GM13977 (cell line): ENCODE data around the gene IL17REL.
"Not testable (repeated sequence)": the region's sequence is repeated elsewhere in the genome, so short reads cannot be mapped to it uniquely, and the experiment has no call there.

ENCODE experiments used
- DNase-seq: peaks from one replicate; pipeline ENCODE4 v3.0.0; 2012; ENCODE audit warnings: low spot score
- CTCF ChIP-seq: IDR thresholded peaks from 2 replicates; pipeline ENCODE4 v1.5.1; 2012; ENCODE audit warnings: mild to moderate bottlenecking, control low read depth; ENCODE audit not compliant: insufficient read depth; ENCODE audit errors: extremely low read depth, missing control alignments
- in situ Hi-C: fragments of 300-500 bp; cut with MboI; formaldehyde crosslinking; loops from one replicate; pipeline ENCODE4 v1.12.0; 2022; ENCODE audit warnings: low sequenced_read_pairs, low pct_unique_long_range_greater_than_20kb, mixed read lengths, inconsistent platforms; ENCODE audit not compliant: unreplicated experiment

The IL17REL gene

GRCh38 chr22:49948958-49949913 is 63.3 kb downstream of the IL17REL start:
- in situ Hi-C loops = loop anchor here (25.0 kb wide), 1 partner anchor 88 kb away; no protein-coding TSS in a partner anchor
- DNase-seq = no peak

GRCh38 chr22:49948116-49948957 is 64.2 kb downstream of the IL17REL start:
- in situ Hi-C loops = loop anchor here (25.0 kb wide), 1 partner anchor 89 kb away; no protein-coding TSS in a partner anchor
- no peak for TF ChIP-seq CTCF
- no peak for DNase-seq

More at GRCh38 chr22:49948958-49949913, 63.3 kb downstream of the IL17REL start:
- TF ChIP-seq CTCF = no peak

- no peak for TF ChIP-seq CTCF
- no peak for DNase-seq
- in situ Hi-C loops = loop anchor here (25.0 kb wide), 1 partner anchor 90 kb away; no protein-coding TSS in a partner anchor
Measured at GRCh38 chr22:49947296-49947622, 65.3 kb downstream of the IL17REL start.

GRCh38 chr22:49946612-49947295 is 65.8 kb downstream of the IL17REL start:
- no peak for DNase-seq
- in situ Hi-C loops = loop anchor here (25.0 kb wide), 1 partner anchor 91 kb away; no protein-coding TSS in a partner anchor
- TF ChIP-seq CTCF = no peak

GRCh38 chr22:49945042-49945794 is 67.3 kb downstream of the IL17REL start:
- not testable (repeated sequence) for DNase-seq
- in situ Hi-C loops = loop anchor here (25.0 kb wide), 1 partner anchor 92 kb away; no protein-coding TSS in a partner anchor
